ENCODE measurements around the gene LOXHD1. TPM values are rescaled to one million over a fixed set of nuclear protein-coding genes. Genes with fewer than 3 reads are reported as not detected.

Gene LOXHD1
- total RNA-seq, 1 donor from 2014 or later: not detected

DNA sequence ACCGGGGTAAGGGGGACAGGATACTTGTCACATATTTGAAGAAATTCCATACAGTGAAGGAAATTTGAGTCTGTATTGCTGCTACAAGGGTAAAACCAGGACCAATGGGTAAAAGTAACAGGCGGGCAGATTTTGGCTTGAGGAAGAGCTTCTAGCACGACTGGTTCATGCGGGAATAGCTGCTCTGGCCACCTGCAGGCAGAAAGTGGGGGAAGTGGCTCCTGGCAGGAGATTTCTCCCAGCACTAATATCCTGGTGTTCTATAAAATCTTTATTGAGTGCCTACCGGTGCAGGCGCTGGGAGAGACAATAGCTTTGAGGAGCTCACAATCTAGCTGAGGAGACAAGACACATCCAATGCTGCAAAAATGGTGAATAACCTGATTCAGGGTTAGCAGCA is 198.5 kb downstream of the LOXHD1 start:
- DNase-seq (ENCODE audit: low read depth, low spot score): no peak

DNA sequence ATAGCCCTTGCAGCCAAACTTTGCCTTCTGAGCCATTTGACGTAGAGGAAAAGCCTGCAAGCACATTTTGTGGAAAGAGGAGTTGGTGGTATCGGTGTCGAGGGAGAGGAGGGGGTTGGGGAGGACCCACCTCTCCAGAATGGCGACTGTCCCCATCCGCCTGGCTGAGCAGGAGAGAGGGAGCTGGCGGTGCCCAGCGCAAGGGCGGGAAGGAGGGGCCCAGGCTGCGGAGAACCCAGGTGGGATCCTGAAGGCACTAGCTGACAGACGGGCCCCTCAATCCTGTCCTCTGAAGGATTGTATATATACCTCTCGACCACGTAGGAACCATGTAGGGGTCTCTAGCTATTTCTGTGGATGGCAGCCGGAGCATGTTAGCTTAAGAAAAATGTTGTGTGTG is 200.3 kb downstream of the LOXHD1 start:
- DNase-seq (ENCODE audit: low read depth, low spot score): no peak

DNA sequence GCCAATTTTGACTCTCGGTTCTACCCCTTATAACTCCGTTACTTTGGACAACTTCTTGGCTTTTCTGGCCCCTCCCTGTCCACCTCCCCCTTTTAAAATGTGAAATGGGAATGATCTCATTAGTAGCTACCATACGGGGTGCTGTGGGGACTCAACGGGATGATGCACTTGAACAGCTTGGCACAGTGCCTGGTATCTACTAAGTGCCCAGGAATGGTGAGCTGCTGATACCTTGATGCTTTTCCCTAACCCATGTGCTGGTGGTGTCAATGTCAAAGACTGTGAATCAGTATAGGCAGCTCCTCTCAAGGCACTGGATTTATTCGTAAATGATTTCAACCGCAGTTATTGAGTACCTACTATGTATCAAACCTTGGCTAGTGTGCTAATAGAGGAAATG is 204.2 kb downstream of the LOXHD1 start:
- no peak for DNase-seq (ENCODE audit: low read depth, low spot score)

DNA sequence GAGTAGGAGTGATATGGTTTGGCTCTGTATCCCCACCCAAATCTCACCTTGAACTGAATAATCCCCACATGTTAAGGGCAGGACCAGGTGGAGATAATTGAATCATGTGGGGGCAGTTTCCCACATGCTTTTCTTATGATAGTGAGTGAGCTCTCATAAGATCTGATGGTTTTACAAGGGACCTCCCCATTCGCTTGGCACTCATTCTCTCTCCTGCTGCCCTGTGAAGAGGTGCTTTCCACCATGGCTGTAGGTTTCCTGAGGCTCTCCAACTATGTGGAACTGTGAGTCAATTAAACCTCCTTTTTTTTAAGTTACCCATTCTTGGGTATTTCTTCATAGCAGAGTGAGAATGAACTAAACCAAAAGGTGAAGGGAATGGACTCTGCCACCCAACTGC is 207.5 kb downstream of the LOXHD1 start:
- DNase-seq (ENCODE audit: low read depth, low spot score): no peak

DNA sequence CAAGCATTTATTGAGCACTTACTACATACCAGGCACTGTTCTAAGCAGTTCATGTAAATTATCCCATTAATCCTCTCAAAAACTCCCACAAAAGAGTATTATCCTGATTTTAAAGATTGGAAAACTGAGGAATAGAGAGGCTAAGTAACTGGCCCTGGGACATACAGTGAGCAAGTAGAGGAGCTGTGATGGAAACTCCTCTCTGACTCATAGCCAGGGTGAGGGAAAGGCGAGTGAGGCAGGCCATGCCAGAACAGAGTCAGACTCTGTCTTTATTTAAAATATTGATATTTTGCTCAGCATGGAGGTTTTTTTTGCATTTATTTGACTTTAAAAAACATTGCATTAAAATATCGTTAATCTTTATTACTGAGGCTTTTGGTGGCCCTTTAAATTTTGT is 208.0 kb downstream of the LOXHD1 start:
- DNase-seq (ENCODE audit: low read depth, low spot score): no peak

DNA sequence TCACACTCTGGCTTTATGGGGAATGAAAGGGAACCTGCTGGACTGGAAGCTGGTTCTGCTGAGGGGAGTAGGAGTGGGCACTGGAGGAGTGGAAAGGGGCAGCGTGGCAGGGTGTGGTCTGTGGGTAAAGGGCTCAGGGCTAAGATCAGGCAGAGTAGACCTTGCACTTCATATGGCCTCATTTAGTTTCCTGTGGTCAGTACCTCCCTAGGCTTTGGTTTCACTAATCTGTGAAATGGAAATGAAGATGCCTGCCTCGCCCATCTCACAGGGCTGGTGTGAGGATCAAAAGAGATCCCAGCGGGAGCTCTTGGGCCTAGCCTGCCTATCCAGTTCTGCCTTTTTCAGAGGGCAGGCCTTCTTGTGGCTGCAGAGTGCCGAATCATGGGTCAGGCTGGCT is 208.7 kb downstream of the LOXHD1 start:
- no peak for DNase-seq (ENCODE audit: low read depth, low spot score)

DNA sequence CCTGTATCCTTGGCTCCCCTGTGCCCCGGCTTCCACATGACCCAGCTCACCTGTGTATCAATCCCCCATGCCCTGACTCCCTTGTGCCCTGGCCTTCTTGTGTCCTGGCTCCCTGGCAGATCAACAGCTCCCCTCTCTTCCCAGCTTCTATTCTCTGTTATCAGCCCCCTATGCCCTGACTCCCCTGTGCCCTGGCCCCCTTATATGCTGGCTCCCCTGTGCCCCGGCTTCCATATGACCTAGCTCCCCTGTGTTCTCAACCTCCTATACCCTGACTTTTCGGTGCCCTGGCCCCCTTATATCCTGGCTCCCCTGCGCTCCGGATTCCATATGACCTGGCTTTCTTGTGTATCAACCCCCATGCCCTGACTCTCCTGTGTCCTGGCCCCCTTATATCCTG is 209.2 kb downstream of the LOXHD1 start:
- no peak for DNase-seq (ENCODE audit: low read depth, low spot score)

DNA sequence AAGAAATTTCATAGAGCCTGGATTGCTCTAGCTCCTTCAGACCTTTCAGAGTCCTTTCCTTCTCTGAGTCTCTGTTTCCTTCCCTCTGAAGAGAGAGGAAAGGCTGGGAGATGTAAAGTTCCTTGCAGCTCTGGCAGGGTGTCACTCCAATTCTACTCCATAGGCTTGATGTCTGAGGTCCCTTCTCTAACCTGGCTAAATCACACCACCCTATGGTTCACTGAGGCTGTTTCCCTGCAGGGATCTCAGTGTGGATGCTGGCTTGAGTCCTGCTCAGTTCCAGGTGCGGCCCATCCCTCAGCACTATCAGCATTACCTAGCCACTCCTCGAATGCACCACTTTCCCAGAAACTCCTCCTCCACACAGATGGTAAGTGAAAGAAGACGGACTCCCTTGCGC is 209.7 kb downstream of the LOXHD1 start:
- DNase-seq (ENCODE audit: low read depth, low spot score): no peak

DNA sequence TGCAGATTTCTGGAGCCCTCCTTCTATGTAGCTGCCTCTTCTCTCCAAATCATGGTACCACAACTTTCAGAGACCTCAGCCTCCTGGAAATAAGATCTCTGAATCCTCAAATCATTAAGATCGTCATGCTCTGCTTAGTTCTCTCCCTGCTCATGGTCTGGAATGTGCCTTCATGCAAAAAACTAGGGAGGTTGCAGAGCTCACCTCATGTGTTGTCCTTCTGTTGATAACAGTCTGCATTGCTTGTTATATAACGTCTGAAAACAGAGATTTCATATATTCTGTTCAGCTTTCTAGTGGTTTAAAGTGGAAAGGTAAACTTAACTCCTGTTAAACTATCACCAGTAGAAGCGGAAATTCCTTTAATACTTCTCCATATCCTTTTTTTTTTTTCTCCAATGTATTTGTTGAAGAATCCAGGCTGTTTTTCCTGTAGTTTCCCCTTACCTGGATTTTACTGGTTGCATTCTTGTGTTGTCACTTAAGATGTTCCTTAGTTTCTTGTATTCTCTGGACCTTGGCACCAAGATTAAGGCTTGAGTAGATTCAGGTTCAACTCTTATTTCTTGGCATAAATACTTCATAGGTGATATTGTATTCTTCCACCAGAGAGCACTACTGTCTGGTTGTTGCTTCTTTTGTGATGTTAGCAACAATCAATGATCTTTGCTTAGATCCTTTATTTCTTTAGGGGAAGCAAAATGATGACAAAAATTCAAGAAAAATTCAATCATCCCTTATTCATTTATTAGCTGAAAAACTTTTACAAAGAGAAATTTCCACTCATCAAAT is 211.3 kb downstream of the LOXHD1 start:
- DNase-seq (ENCODE audit: low read depth, low spot score): no peak

DNA sequence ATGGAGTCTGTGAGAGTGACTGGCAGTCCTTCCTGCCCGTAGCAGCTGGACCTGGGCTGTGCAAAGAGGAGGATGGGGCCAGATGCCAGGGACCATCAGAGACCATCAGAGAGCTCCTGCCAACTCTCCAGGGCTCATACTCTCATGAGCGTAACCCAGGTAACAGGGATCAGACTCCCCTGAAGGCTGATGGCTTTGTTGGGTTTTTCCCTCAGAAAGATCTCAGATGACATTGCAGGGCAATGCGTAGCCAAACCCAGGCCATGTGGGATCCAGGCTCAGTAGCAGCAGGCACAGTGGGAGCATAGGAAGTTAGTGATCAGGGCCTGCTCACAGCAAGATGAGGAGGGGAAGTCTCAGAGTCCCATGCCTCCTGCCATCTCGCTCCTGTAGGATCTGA is 218.0 kb downstream of the LOXHD1 start:
- no peak for DNase-seq (ENCODE audit: low read depth, low spot score)

DNA sequence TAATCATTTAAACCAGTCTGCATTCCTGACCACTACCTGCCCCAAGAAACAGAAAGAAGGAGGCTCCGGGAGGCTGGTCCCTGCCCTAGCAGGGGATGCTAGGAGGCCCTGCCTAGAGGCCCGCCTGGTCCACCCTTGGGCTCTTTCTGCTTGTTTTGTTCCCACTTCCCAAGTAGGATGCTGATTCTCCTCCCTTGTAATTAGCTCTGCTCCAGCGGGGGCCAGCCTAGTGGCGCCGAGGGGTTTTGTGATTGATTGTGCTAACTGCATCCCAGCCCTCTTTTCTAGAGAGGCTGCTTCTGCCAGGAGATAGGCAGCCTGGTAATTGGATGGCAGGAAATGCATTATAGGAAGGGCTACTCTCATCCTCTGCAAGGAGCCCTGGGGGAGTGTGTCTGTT is 220.0 kb downstream of the LOXHD1 start:
- DNase-seq (ENCODE audit: low read depth, low spot score): no peak

DNA sequence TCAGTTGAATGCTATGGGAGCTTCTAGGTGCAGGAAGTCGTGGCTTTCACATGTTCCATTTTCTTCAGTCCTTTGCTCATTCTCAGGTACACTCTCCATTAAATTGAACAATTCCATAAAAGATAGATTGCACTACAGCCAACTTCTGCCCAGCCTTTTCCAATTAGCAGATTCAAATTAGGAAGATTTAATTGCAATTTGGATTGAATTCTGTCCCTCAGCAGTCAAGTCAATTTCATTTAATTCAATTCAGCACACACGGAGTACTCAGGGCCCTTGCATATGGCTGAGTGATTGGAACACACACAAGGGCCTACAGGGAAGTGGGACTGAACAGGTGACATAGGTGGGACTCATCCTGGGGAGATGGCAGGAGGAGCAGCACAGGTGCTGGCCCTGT is 220.4 kb downstream of the LOXHD1 start:
- no peak for DNase-seq (ENCODE audit: low read depth, low spot score)

DNA sequence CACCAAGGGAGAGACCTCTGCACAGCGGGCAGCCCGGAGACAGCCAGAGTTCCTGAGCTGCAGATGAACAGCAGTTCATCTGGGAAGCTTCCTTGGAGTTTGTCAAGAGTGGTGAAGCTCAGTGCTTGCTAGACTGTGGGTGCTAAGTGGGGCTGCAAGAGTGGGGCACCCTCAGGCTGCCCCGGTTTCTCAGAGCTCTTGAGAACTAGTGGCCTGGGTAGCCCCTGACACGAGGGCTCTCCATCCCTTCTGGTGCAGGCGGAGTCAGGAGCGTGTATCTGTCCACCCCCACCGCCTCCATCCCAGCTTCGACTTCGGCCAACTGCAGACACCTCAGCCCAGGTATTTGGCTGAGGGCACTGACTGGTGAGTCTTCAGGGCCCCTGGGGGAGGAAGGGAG is 222.0 kb downstream of the LOXHD1 start:
- no peak for DNase-seq (ENCODE audit: low read depth, low spot score)

DNA sequence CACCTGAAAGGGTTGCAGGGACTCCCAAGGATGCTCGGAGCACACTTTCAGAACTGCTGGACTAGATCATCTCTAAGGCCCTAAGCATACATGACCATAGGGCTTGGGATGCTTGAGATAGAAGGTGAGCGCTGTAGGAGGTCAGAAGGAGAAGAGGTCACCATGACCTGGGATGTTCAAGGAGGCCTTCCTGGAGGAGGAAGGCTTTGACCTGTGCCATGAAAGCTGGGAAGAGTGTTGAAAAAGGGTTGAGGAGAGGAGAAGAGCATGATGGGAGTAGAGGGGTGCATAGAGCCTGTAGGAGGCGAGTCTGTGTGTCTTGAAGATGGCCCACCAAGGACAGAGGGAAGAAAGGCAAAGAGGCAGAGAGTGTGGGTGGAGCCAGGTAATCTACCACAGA is 222.4 kb downstream of the LOXHD1 start:
- no peak for DNase-seq (ENCODE audit: low read depth, low spot score)

DNA sequence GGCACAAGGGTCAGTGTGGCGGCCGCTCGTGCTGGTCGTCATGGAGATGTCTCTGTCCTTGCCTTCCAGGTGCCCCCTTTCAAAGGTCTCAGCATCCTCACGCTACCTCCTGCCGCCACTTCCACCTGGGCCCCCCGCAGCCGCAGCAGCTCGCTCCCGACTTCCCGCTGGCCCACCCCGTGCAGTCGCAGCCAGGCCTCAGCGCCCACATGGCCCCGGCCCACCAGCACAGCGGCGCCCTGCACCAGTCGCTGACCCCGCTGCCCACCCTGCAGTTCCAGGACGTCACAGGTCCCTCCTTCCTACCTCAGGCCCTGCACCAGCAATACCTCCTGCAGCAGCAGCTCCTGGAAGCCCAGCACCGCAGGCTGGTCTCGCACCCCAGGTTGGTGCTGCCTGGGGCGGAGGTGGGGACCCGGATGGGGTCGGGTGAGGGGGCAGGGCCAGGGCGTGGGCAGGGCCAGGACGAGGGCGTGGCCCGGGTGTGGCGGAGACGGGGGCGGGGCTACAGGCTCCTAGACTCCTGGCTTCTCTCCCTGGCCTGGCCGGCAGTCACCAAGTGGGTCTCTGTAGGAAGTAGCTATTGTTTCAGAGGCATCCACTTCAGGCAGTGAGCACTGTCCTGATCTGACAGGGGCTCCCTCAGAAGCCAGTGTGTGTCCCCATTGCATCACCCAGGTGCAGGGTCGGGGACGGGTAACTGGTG is 223.7 kb downstream of the LOXHD1 start:
- no peak for DNase-seq (ENCODE audit: low read depth, low spot score)

DNA sequence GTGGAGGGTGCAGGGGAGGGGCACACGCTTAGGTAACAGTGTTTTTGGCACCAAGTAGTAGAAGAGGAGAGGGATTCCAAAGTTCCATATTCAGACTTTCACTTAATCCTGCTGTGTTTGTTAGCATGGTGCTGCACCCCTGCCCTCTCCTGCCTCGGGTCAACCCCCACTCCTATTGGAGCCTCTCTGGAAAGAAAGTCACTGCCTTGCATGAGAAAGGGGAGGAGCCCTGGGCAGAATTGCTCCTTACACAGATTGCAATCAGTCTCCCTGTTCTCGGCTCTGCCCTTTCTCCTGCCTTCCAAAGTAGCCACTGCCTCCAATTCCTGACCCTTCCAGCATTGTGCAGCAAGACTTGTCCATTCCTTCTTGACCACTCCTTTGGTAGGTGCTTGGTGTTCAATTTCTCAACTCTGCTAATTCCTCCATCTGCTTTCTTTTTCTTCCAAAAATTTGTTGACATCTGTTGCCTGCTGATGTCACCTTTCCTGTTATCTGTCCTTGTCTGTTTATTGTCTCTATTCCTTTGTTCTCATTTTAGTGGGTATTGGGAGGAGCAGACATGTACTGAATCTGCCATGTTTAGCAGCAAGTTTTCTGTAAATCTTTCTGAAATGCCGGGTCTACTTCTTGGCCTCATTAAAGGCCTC is 225.4 kb downstream of the LOXHD1 start:
- no peak for DNase-seq (ENCODE audit: low read depth, low spot score)

DNA sequence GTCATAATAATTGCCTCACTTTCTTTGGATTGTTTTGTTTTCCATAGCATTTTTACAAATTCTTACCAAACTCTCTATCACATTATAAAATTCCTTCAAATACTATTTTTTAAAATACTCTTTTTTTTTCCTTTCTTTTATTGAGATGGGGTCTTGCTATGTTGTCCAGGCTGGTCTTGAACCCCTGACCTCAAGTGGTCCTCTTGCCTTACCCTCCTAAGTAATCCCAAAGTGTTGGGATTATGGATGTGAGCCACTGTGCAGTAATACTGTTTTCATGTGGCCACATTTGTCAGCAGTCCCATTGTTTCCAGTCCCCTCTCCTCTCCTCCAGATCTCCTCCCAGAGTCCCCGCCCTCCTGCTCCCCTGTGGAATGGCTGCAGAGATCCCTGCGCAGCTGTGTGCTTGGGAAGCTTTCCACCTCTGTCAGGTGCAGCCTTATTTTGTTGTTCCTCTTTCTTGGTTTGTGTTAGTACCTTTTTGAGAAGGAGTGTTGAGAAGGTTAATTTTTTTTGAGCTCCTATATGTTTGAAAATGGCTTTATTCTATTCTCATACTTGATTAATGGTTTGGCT is 227.3 kb downstream of the LOXHD1 start:
- DNase-seq (ENCODE audit: low read depth, low spot score): no peak

DNA sequence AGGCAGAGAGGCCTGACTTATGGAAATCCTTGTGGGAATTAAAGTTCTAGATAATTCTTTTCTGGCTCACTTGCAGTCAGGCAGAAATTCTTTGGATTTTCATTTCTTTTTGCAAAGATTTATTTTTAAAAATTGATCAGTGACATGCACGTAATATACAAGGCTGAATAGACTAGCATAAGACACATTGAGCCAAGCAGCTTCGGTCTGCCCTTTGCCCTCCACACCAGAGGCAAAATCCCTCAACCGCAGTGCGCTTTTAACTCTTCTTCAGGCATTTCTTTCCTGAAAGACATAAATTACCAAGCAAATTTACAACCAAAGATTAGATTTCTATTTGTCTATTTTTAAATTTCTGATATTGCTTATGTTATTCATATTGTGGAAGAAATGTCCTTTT is 227.9 kb downstream of the LOXHD1 start:
- no peak for DNase-seq (ENCODE audit: low read depth, low spot score)

DNA sequence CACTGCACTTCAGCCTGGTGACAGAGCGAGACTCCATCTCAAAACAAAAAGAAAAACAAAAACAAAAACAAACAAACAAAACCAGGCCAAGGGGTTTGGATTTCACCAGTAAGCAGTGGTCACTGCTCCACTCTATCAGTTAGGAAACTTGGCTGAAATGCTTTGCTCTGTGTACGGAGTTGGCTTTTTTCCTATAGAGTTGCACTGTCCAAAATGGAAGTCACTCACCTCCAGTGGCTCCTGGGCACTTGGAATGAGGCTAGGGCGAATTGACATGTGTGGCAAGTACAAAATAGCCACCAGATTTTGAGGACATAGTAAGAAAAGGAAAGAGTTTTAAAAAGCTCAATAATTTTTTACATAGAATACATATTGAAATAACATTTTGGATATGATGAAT is 228.7 kb downstream of the LOXHD1 start:
- DNase-seq (ENCODE audit: low read depth, low spot score): no peak

DNA sequence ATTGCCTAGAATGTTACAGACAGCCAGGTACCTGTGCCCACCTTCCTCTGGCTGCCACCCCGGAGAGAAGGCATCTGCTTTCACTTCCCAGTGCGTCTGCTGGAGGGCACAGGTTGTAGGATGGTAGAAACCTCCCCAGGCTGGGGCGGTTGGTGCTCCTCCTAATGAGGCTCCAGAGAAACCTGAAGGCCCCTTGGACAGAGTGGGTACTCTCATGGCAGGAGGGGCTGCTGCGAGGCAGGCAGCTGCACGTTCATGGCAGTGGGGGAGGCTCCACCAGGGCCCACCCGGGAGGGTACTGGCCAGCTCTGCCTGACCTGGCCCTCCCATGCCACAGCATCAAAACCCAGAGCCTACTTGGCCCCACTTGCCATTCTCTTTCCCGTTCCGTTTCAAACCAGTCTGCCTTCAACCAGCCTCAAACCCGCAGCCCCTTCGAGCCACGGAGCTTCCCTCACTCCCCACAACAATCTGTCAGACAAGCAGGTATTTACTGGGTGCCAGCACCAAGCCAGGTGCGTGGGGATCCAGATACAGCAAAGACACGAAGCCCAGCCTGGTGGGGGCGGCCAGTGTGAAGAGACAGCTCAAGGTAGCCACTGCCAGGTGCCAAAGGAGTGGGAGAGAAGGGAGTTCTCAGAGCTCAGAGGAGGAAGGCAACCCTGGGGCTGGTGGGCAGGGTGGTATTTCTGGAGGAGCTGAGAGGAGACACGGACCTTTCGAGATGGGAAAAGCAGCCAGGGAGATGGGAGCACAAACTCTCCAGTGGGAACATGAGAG is 229.6 kb downstream of the LOXHD1 start:
- no peak for DNase-seq (ENCODE audit: low read depth, low spot score)

All from pulmonary artery endothelial cell (primary cell).